Brain pericyte (primary cell): ENCODE data around the gene CYTH3.

Experiments used
- DNase-seq: peaks from one replicate; pipeline ENCODE4 v3.0.0-alpha.2; 2012; ENCODE audit warnings: low read depth, low spot score

The CYTH3 gene

DNA sequence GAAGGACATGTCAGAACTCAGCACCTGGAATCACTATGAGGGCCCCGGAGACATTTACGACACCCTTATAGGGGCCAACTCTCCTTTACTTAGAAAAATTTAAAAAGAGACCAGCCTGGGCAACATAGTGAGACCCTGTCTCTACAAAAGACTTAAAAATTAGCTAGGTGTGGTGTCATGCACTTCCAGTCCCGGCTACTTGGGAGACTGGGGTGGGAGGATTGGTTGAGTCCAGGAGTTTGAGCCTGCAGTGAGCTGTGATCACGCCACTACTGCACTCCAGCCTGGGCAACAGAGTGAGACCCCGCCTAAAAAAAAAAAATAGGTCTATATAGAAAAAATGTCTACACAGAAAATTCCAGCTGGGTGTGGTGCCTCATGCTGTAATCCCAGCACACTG is 7.5 kb upstream of the CYTH3 start:
- no peak for DNase-seq

DNA sequence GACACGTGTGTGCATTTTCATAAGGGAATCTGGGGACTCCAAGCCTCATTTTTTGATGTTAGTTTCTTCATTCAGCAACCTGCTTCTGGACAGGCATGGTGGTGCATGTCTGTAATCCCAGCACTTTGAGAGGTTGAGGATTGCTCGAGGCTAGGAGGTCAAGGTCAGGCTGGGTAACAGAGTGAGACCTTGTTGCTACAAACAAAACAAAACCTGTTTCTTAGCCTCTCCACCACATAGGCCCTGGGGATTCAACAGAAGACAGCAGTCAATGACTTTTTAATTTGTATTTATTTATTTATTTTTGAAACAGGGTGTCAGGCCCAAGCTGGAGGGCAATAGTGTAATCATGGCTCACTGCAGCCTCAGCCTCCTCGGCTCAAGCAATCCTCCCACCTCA is 6.9 kb upstream of the CYTH3 start:
- DNase-seq = no peak

- no peak for DNase-seq
Observed at GRCh38 chr7:6278749-6279310, 6.4 kb upstream of the CYTH3 start.

GRCh38 chr7:6277476-6277875 is 5.1 kb upstream of the CYTH3 start:
- no peak for DNase-seq

DNA sequence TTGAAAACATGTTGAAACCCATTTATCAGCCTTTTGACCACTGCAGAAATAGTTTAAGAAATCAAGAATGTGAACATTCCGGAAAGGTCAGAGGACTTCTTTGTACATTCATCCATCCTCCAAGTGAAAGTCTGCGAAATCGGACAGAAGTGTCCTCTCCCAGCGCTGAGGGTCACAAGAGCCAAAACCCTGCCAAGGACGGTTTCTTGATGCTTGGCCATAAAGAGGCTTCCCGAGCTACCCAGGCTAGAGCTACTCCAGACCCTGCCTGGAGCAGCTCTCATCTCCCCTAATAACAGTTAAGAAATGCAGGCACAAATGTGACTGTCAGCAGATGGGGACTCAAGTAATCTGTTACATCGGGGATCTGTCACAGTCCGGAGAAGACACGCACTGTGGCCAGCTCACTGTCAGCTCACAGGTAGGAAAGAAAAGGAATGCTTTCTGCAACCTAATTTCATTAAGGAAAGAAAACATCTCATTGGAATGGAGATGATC is 4.5 kb upstream of the CYTH3 start:
- no peak for DNase-seq

- DNase-seq = no peak
Observed at GRCh38 chr7:6274743-6275142, 2.3 kb upstream of the CYTH3 start.

DNA sequence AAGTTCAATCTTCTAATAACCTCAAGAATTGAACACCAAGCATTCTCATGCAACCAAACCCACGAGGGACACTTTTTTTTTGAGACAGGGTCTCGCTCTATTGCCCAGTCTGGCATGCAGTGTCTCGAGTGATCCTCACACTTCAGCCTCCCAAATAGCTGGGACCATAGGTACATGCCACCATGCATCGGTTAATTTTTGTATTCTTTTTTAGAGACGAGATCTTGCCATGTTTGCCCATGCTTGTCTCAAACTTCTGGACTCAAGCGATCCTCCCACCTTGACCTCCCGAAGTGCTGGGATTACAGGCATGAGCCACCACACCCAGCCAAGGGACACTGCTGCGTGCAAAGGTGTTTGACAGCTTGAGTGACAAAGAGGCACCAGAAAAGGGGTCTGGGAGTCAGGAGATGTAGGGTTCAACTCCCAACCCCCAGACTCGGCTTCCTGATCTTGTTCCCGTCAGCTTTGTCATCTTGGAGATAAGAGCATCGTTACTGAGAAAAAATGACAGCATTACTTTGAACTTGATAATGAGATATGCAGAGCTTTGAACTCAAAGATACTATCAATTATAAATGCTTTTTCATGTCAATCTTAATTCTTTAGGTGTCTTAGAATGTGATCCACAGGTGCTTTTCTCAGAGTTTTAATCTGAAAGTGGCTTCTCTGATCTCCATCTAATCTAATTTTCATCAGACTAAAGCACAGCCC is 1.6 kb upstream of the CYTH3 start:
- DNase-seq = no peak

GRCh38 chr7:6273380-6273837 is 985 bp upstream of the CYTH3 start:
- no peak for DNase-seq

- DNase-seq = no peak
Observed at GRCh38 chr7:6271694-6272440, 557 bp downstream of the CYTH3 start.

- no peak for DNase-seq
Observed at GRCh38 chr7:6271060-6271658, 1.3 kb downstream of the CYTH3 start.

DNA sequence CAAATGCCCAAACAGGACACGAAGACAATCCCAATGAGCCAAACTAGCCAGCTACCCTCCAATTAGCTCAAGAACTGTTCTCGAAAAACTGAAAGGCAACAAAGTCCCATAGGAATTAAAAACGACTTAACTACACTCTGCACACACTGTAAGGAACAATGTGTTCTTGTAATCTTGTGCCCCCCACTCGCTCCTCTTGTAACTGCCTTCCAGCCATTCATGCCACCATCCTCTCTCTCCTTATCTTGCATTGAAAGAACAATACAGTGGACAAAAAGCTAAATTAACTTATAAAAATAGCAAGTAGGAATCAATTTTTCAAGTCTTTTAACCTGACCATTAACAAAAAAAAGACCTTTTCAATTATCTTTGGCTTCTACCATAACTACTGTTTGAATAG is 2.9 kb downstream of the CYTH3 start:
- DNase-seq = no peak

DNA sequence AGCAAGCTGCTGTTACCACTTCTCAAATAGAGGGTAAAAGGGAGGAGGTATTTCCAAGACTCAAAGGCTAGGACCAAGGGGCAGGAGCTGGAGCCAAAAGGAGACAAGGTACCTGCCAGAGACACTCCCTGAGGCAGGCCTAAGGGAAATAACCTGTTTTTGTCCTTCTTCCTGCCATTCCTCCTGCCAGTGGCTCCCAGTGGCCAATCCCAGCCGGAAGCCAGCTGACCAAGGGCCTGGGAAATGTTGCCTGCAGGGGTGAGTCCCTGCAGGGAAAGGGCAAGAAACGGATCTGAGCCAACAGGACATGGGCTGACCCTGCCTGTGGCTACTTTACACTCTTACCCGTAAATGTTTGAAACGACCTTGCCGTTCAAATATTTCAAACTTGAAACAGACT is 3.5 kb downstream of the CYTH3 start:
- no peak for DNase-seq

DNA sequence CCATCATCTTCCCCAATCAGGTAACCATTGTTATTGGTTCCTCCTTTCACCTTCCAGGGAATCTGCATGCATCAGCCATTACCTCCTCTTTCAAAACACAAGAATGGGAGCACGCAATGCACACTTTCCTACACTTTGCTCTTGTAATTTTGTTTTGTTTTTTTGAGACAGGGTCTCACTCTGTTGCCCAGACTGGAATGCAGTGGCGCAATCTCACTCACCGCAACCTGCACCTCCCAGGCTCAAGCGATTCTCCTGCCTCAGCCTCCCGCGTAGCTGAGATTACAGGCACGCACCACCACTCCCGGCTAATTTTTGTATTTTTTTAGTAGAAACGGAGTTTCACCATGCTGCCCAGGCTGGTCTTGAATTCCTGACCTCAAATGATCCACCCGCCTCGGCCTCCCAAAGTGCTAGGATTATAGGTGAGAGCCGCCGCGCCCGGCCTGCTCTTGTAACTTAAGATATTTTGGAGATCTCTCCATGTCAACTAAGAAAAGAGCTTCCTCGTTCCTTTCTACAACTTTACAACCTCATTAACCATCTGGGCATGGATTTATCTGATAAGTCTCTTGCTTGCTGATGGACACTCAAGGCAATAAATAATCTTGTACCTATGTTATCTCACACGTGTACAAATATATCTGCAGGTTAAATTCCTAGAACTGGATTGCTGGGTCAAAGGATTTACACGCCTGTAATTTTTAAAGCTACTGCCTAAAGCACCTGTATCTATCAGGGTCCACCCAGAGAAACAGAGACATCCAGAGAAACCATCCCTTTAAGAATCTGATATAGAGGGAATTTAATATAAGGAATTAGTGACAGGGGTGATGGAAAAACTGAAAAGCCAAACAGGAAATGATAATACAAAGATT is 4.2 kb downstream of the CYTH3 start:
- DNase-seq = no peak

- DNase-seq = no peak
Observed at GRCh38 chr7:6266699-6267098, 5.7 kb downstream of the CYTH3 start.

DNA sequence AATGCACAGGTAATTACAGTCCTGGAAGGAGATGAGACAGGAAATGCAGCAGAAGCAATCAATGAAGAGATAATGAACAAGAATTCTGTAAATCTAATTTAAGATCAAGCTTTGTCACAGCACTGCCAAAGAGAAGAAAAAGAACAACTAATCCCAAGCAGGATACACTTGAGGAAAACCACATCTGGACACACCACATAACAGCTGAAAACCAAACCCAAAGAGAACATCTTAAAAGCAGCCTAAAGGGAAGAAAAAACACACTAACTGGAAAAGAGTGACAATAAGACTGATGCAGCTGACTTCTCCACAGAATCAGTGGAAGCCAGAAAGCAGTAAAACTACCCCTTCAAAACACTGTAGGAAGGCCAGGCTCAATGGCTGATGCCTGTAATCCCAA is 10.2 kb downstream of the CYTH3 start:
- no peak for DNase-seq

GRCh38 chr7:6261699-6262098 is 10.7 kb downstream of the CYTH3 start:
- DNase-seq = no peak

- no peak for DNase-seq
Observed at GRCh38 chr7:6260291-6261187, 11.9 kb downstream of the CYTH3 start.

- DNase-seq = no peak
Observed at GRCh38 chr7:6259257-6259656, 13.2 kb downstream of the CYTH3 start.

DNA sequence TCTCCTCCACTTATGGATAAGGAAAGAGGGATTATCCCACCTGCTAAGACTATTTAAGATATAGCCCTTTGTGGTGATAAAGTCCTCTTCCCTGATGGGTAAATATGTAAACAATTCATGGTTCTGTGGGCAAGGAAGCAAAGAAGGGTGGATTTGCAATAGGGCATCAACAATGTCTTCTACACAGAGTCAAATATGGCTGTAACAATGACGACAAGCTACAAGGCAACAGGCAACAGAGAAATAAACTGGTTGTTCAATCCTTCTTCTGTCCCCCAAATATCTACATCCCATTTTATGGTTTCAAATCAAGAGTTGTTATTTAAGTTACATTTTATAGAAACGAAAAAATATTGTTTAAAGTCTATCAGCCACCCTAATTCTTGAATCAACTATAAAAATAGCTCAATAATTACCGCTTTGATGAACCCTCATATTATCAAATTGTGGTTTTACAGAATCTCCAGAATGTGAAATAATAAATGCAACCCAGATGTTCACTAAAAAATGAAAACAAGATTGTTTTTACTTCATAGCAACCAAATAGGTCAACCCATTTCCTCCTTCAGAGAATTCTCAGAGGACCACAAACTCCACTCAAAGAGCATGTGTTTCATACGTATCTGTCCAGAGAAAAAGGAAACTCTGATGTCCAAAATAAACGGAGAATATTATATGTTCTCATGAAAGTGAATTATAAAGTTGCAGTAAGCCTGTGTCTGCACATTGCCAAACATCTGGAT is 13.8 kb downstream of the CYTH3 start:
- DNase-seq = peak; percentile 81

GRCh38 chr7:6257675-6258074 is 14.7 kb downstream of the CYTH3 start:
- DNase-seq = no peak
